Muscle layer of duodenum (tissue), 2 donors: ENCODE measurements around the gene EPHB1.

Source experiments
- H3K27ac ChIP-seq: one replicate; pipeline ENCODE4 v1.7.0; 2013; ENCODE audit warnings: mild to moderate bottlenecking, low read length
- H3K27me3 ChIP-seq: one replicate; pipeline ENCODE4 v1.7.0; 2013; ENCODE audit warnings: low read depth, mild to moderate bottlenecking, control low read depth, low read length
- H3K36me3 ChIP-seq, 2 donors: one replicate each; pipeline ENCODE4 v1.7.0; 2013; ENCODE audit warnings: low read length in 2 of 2, control low read depth in 1 of 2, mild to moderate bottlenecking in 1 of 2; ENCODE audit not compliant: insufficient read depth in 2 of 2, control insufficient read depth in 1 of 2
- H3K4me1 ChIP-seq, 2 donors: one replicate each; pipeline ENCODE4 v1.7.0; 2013; ENCODE audit warnings: low read length in 2 of 2, mild to moderate bottlenecking in 2 of 2, control low read depth in 1 of 2, moderate library complexity in 1 of 2; ENCODE audit not compliant: insufficient read depth in 2 of 2, control insufficient read depth in 1 of 2
- H3K4me3 ChIP-seq, 2 donors: one replicate each; pipeline ENCODE4 v1.7.0; 2013; ENCODE audit warnings: low read length in 2 of 2, low read depth in 1 of 2, mild to moderate bottlenecking in 1 of 2
- H3K9me3 ChIP-seq, 2 donors: one replicate each; pipeline ENCODE4 v1.7.0; 2013; ENCODE audit warnings: low read length in 2 of 2, control low read depth in 1 of 2, mild to moderate bottlenecking in 1 of 2; ENCODE audit not compliant: control insufficient read depth in 1 of 2
- donor health status: healthy.

The EPHB1 gene

DNA sequence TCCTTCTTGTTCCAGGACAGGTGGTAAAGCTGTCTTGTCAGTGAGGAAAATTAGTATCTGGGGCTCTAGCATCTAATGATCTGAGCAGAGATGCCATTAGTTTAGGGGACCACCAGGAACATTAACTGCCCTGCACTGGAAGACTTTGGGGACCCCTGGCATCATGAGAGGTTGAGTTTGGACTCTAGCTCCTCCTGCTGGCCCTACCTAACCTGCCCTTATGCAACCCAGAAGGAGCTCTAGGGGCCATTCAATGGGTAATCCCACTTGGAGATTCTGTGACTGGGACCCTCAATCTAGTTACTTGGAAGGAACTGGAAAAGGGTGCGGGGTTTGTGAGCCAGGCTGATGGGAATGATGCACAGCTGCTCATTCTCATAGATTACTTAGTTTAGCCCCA lies 451.0 kb downstream of the EPHB1 start:
- H3K4me3 ChIP-seq: no peak overlapping the region
- H3K27ac ChIP-seq: no peak overlapping the region
- no peaks in the 10 kb centered on the region for H3K27me3 ChIP-seq
- no peaks in the 10 kb centered on the region for H3K36me3 ChIP-seq
- no peaks in the 10 kb centered on the region for H3K9me3 ChIP-seq
- no peaks in the 10 kb centered on the region for H3K4me1 ChIP-seq

DNA sequence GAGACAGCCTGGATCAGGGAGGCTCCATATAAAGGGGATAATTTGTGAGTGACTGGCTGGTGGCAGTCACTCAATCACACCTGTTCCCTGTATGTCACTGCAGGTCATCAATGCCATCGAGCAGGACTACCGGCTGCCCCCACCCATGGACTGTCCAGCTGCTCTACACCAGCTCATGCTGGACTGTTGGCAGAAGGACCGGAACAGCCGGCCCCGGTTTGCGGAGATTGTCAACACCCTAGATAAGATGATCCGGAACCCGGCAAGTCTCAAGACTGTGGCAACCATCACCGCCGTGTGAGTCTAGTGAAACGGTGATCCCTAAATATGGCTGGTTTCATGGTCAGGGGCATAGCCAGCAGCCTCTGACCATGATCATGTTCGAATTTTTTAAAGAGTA lies 453.2 kb downstream of the EPHB1 start:
- no peaks in the 10 kb centered on the region for H3K36me3 ChIP-seq
- no peaks in the 10 kb centered on the region for H3K27me3 ChIP-seq
- no peak overlapping the region for H3K4me3 ChIP-seq
- no peaks in the 10 kb centered on the region for H3K4me1 ChIP-seq
- H3K9me3 ChIP-seq: no peaks in the 10 kb centered on the region
- H3K27ac ChIP-seq: no peak overlapping the region

DNA sequence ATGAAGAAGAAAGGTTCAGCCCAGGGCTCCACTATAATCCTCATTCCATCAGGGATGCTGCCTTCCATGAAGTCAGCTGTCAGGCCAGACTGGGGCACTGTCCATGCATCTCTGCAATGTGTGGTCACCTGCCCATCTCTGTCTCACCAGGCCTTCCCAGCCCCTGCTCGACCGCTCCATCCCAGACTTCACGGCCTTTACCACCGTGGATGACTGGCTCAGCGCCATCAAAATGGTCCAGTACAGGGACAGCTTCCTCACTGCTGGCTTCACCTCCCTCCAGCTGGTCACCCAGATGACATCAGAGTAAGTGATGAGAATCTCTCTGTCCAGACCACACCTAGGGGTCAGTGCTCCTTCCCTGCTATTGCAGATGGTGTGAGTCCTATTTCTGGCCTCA lies 454.1 kb downstream of the EPHB1 start:
- no peaks in the 10 kb centered on the region for H3K4me1 ChIP-seq
- H3K4me3 ChIP-seq: no peak overlapping the region
- H3K27me3 ChIP-seq: no peaks in the 10 kb centered on the region
- no peaks in the 10 kb centered on the region for H3K9me3 ChIP-seq
- H3K27ac ChIP-seq: no peak overlapping the region
- H3K36me3 ChIP-seq: no peaks in the 10 kb centered on the region

DNA sequence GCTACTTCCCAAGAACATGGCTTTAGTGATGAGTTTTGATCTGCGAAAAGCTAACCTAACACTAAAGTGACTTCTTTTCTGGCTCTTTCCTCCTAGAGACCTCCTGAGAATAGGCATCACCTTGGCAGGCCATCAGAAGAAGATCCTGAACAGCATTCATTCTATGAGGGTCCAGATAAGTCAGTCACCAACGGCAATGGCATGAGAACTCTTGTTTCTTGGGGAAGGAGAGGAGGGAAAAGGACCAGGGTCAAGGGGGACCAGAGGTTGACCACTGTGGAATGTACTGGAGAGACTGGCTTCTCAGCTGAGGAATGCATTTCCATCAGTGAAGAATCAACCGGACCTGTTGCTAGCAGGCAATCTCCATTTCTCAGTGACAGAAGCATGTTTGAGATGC lies 463.9 kb downstream of the EPHB1 start:
- H3K27ac ChIP-seq: no peak overlapping the region
- no peaks in the 10 kb centered on the region for H3K36me3 ChIP-seq
- H3K9me3 ChIP-seq: no peaks in the 10 kb centered on the region
- H3K4me3 ChIP-seq: no peak overlapping the region
- no peaks in the 10 kb centered on the region for H3K27me3 ChIP-seq
- H3K4me1 ChIP-seq: no peaks in the 10 kb centered on the region

DNA sequence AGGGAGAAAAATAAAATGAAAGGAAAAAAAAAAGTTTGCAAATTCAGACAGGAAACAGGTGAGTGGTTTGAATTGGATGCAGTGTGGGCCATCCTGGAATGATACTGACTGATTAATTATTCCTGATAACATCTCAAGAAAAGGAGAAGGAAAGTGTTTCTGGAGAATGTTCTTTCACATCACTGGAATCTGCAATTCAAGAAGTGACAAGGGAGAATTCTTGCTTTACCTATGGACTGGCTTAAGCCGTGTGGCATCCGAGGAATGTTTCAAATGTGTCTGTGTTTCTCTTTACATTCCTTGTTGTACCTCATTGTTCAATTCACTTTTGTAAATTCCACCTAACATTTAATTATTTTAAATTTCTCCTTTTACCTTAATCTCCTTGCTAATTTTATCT lies 465.0 kb downstream of the EPHB1 start:
- no peak overlapping the region for H3K27ac ChIP-seq
- H3K4me3 ChIP-seq: no peak overlapping the region
- H3K9me3 ChIP-seq: no peaks in the 10 kb centered on the region

DNA sequence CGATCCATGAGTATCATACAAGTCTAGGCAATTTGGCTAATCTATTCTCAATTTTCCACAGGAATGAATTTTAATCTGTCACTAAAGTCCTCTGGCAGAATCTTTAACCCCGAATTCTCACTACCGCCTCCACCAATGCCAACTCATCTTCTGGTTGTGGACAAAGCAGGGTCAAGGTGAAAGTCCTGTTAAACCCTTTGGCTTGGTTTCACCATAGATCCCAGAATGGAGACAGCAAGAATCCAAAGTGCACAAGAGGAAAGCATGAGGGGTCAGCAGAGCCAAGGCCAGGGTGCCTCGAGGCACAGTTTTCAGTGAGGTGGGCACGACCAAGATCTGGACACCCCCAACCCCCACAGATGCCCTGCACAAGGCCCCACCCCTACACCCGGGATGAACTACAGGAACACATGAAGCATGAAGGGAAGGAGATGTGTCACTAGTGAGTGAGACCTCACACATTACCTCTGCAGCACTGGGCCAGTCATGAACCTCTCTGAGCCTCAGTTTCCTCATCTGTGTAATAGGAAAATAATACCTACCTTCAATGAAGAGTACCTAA lies 466.2 kb downstream of the EPHB1 start:
- Histone ChIP-seq H3K4me3 (no peak overlapping the region), H3K4me1 (no peaks in the 10 kb centered on the region), H3K27ac (no peak overlapping the region)

More for the DNA sequence above, 465.0 kb downstream of the EPHB1 start:
- Histone ChIP-seq H3K4me1 (no peaks in the 10 kb centered on the region), H3K36me3 (no peaks in the 10 kb centered on the region), H3K27me3 (no peaks in the 10 kb centered on the region)

DNA sequence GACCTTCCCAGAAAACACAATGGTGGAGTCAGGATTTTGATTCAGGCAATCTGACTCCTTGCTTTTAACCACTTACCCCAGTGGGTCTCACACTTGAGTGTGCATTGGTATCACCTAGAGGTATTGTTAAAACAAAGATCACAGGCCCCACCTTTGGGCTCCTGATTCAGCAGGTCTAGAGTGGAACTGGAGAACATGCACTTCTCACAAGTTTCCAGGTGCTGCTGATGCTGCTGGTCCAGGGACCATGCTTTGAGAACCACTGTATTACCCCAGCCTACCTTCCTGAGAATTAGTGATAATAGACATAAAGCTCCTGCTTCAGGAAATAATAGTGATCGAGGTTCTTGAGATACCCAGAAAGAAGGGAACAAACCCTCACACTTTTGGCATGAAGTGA lies 466.9 kb downstream of the EPHB1 start:
- Histone ChIP-seq H3K4me3 (no peak overlapping the region), H3K4me1 (no peaks in the 10 kb centered on the region), H3K27me3 (no peaks in the 10 kb centered on the region), H3K27ac (no peak overlapping the region), H3K36me3 (no peaks in the 10 kb centered on the region), H3K9me3 (no peaks in the 10 kb centered on the region)

More for the DNA sequence above, 466.2 kb downstream of the EPHB1 start:
- H3K9me3 ChIP-seq: no peaks in the 10 kb centered on the region
- H3K36me3 ChIP-seq: no peaks in the 10 kb centered on the region
- H3K27me3 ChIP-seq: no peaks in the 10 kb centered on the region

DNA sequence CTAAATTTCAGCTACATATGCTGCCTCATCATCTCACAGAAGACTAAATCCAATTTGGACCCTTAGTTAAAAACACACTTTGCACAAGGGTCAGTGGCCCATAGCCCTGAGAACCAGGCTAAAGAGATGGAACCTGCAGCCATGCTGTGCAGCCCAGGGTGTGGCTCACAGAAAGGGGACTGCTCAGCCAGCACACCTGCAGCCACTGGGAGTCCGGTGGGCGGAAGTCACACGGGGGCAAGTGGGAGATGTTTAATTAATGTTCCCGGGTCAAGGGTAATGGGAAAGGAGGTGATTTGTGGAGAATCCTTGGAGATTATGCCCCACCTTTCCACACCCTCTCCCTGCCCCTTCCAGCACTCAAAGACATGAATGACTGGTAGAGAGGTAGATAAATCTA lies 467.4 kb downstream of the EPHB1 start:
- Histone ChIP-seq H3K9me3 (no peaks in the 10 kb centered on the region), H3K4me1 (no peaks in the 10 kb centered on the region), H3K36me3 (no peaks in the 10 kb centered on the region), H3K27ac (no peak overlapping the region), H3K4me3 (no peak overlapping the region), H3K27me3 (no peaks in the 10 kb centered on the region)

DNA sequence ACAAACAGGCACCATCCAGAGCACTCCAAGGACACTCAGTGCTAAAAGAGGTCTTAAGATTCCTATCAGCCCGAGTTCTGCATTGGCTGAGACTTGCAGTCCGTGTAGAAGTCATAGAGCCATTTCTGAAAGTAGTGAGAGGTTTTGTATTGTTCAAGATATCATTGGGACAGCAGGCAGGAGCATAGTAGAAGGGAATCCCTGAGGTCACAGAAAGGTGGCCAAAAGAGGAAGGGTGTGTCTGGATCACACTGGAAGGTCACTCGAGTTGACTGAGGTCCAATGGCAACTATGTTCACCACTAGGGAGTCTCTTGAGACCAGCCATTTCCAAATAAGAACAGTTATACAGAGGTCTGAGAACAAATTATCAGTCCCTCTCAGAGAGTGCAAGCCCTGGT lies 468.3 kb downstream of the EPHB1 start:
- Histone ChIP-seq H3K27me3 (no peaks in the 10 kb centered on the region), H3K36me3 (no peaks in the 10 kb centered on the region), H3K4me3 (no peak overlapping the region), H3K9me3 (no peaks in the 10 kb centered on the region), H3K4me1 (no peaks in the 10 kb centered on the region), H3K27ac (no peak overlapping the region)

DNA sequence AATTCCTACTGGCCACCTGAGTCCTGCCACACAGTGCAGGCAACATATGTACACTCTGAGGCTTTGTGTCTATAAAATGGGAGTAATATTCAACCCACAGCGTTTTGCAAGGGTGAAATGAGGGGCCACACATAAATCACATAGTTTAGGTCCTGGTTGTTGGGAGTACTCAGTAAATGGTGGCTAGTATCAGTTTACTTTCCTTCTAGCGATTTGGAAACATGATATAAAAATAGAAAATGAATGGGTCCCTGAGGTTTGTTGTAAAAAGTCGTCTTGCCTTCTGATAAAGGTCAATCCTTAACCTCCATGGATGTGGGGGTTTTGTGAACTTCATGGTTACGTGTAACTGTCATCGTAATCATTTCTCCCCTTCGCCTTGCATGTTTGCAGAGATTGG lies 472.4 kb downstream of the EPHB1 start:
- Histone ChIP-seq H3K9me3 (no peaks in the 10 kb centered on the region), H3K4me3 (no peak overlapping the region), H3K36me3 (no peaks in the 10 kb centered on the region), H3K27me3 (no peaks in the 10 kb centered on the region), H3K4me1 (no peaks in the 10 kb centered on the region), H3K27ac (no peak overlapping the region)

DNA sequence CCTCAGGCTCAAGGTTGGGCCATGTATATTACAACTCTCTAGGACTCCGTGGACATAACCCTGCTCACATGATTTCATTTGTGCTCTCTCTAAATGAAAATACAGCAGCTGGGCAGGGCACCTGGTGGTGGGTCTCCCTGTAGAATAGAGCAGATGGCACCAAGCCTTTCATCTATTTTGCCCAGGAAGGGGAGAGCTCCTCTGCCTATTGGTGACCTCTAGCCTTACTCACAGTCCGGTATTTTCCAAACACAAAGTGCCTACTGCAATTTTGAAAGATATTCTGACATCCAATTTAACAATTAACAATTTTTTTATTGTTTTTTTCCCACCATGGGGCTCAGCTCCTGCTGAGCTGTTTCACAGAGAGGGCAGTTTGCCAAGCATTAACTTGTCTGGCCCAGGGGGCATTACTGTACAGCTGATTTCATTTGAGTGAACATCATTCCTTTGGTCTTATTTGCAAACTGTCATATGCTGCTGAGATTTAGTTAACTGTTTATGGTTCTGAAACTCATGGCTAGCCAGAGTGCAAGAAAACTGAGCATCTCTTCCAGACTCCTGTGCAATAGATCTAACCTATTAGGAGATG lies 474.0 kb downstream of the EPHB1 start:
- no peak overlapping the region for H3K27ac ChIP-seq
- no peaks in the 10 kb centered on the region for H3K9me3 ChIP-seq
- no peak overlapping the region for H3K4me3 ChIP-seq
- no peaks in the 10 kb centered on the region for H3K4me1 ChIP-seq
- H3K36me3 ChIP-seq: no peaks in the 10 kb centered on the region
- no peaks in the 10 kb centered on the region for H3K27me3 ChIP-seq
